ENCODE data around the gene IL1RAPL2.

GRCh38 chrX:105297041-105297440 is 731.0 kb downstream of the IL1RAPL2 start:
- TF ChIP-seq POLR2A (IDR thresholded peaks at IDR 0.05; ENCODE audit: extremely low read depth, insufficient read length), result no peak
- TF ChIP-seq CTCF (IDR thresholded peaks at IDR 0.05; ENCODE audit: low read depth, low read length), result no peak
- no peak for TF ChIP-seq MAX (IDR thresholded peaks at IDR 0.05; ENCODE audit: low read depth, low read length)

Data from NB4 (cell line).